Measurements from ENCODE around the gene CERS3. TPM values are rescaled to one million over a fixed set of nuclear protein-coding genes. Genes with fewer than 3 reads are reported as not detected.

Gene CERS3
- polyA plus RNA-seq, 1 experiment = not detected

DNA sequence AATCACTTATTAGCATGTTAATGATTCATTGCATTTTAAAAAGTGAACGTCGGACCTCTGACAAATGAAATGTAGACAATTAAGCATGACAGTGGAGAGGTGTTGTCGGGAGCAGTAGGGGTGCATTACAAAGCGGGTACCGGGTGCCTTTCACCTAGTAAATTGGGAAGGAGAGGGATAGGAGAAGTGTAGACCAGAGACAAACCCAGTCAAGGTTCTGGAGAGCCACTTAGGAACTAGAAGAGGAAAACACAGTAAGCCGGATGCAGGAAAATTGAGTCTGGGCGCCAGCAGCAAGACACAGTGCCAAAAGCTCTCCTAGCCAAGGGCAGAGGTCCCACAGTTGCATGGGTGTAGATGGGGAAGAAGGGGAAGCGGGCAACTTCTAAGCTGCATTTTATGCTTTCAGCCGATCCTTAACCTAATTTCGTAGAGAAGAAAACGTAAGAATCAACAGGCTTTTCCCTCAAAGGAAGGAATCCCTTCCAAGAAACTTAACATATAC lies 3.1 kb upstream of the CERS3 start:
- DNase-seq (ENCODE audit: low read depth) = no peak
- POLR2A ChIA-PET = no interaction called here
- CTCF ChIA-PET = no interaction called here
- no peaks in the 10 kb centered on the region for H3K36me3 ChIP-seq (ENCODE audit: control insufficient read depth, insufficient read depth, low read length)
- no peaks in the 10 kb centered on the region for H3K27me3 ChIP-seq (ENCODE audit: control insufficient read depth, insufficient read depth, low read length)
- H3K4me3 ChIP-seq (ENCODE audit: low read depth, low read length) = no peak overlapping the region
- TF ChIP-seq, protein P1, sequence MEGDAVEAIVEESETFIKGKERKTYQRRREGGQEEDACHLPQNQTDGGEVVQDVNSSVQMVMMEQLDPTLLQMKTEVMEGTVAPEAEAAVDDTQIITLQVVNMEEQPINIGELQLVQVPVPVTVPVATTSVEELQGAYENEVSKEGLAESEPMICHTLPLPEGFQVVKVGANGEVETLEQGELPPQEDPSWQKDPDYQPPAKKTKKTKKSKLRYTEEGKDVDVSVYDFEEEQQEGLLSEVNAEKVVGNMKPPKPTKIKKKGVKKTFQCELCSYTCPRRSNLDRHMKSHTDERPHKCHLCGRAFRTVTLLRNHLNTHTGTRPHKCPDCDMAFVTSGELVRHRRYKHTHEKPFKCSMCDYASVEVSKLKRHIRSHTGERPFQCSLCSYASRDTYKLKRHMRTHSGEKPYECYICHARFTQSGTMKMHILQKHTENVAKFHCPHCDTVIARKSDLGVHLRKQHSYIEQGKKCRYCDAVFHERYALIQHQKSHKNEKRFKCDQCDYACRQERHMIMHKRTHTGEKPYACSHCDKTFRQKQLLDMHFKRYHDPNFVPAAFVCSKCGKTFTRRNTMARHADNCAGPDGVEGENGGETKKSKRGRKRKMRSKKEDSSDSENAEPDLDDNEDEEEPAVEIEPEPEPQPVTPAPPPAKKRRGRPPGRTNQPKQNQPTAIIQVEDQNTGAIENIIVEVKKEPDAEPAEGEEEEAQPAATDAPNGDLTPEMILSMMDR (IDR thresholded peaks at IDR 0.05; ENCODE audit: insufficient read depth, low read depth, low read length) = no peak

DNA sequence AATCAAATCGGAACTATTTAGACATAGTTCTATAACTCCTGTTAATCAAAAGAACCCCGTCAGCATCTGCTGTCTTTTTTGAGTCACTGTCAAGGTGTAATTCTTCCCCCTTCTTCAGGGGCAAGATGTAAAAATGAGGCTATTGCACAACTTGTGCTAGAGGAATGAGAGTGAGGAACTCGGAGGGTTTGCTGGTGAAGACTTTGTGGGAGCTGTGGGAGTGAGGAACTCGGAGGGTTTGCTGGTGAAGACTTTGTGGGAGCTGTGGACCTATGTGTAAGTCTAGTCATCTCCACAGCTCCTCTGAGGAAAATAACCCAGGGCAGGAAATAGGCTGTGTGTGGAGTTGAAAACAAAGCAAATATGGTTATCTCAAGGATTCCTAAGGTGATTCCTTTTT lies 2.5 kb upstream of the CERS3 start:
- no peak overlapping the region for H3K4me3 ChIP-seq (ENCODE audit: low read depth, low read length)
- no peaks in the 10 kb centered on the region for H3K27me3 ChIP-seq (ENCODE audit: control insufficient read depth, insufficient read depth, low read length)
- DNase-seq (ENCODE audit: low read depth) = no peak
- TF ChIP-seq, protein P1 (IDR thresholded peaks at IDR 0.05; ENCODE audit: insufficient read depth, low read depth, low read length) = no peak
- POLR2A ChIA-PET = no interaction called here
- CTCF ChIA-PET = no interaction called here
- H3K36me3 ChIP-seq (ENCODE audit: control insufficient read depth, insufficient read depth, low read length) = no peaks in the 10 kb centered on the region

DNA sequence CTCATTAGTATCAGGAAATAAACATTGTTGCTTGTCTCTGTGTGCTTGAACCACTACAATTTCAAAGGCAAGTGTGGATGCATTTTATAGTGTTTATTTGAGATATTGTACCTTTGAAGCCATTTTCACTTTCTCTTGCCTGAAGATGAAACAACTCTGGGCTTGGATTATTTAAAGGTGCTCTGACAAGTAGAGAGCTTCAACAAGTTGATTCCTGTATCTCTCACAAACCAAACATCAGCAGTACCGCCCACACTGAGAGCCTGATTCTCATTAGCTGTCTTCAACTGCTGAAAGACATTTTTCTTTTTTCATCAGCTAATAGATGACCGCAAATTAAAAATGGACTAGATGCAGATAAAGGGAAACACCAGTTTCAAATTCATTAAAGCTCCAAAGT lies 806 bp upstream of the CERS3 start:
- DNase-seq (ENCODE audit: low read depth) = no peak
- POLR2A ChIA-PET = no interaction called here
- TF ChIP-seq, protein P1 (IDR thresholded peaks at IDR 0.05; ENCODE audit: insufficient read depth, low read depth, low read length) = no peak
- CTCF ChIA-PET = no interaction called here
- Histone ChIP-seq H3K36me3 (ENCODE audit: control insufficient read depth, insufficient read depth, low read length) (no peaks in the 10 kb centered on the region), H3K4me3 (ENCODE audit: low read depth, low read length) (no peak overlapping the region), H3K27me3 (ENCODE audit: control insufficient read depth, insufficient read depth, low read length) (no peaks in the 10 kb centered on the region)

DNA sequence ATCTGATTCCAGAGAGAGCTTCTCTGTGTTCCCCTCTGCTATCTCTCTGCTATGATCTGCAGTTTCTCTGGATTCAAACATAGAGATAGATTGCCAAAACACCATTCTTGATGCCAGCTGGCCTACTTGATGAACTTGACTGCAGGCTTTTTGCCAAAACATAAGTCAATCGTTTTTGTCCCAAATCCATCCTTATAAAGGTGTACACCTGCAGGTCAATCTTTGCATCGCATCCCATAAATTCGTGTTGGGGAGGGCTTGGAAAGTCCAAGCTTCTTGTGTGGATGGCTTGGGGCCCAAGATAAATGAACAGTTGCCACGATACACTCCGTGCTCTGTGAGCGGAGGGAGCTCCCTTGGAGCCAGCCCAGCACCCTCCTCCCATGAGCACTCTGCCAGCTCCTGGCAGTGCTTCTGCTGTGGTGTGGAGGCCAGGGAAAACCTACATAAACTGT lies 2.7 kb downstream of the CERS3 start:
- H3K27me3 ChIP-seq (ENCODE audit: control insufficient read depth, insufficient read depth, low read length) = no peaks in the 10 kb centered on the region
- TF ChIP-seq, protein P1 (IDR thresholded peaks at IDR 0.05; ENCODE audit: insufficient read depth, low read depth, low read length) = no peak
- no peak overlapping the region for H3K4me3 ChIP-seq (ENCODE audit: low read depth, low read length)
- no peaks in the 10 kb centered on the region for H3K36me3 ChIP-seq (ENCODE audit: control insufficient read depth, insufficient read depth, low read length)
- ChIA-PET POLR2A (no interaction called here), CTCF (no interaction called here)
- no peak for DNase-seq (ENCODE audit: low read depth)

DNA sequence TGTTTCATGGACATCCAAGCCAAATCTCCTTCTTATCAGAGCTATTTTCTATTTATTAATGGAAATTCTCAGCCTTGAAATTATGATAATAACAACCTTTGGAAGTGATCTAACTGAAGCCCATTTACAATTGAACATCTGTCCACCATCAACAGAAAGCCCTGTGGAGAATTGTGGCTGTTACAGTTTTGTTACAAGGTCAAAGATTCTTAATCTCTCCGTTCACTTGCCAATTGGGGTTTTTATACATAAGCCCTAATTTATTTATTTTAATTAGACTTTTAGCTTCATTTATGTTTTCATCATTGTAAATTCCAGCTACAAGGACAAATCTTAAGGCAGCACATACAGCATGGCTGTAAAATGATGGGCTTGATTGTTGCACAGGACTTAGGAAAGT lies 3.3 kb downstream of the CERS3 start:
- no peak for DNase-seq (ENCODE audit: low read depth)
- ChIA-PET POLR2A (no interaction called here), CTCF (no interaction called here)
- Histone ChIP-seq H3K36me3 (ENCODE audit: control insufficient read depth, insufficient read depth, low read length) (no peaks in the 10 kb centered on the region), H3K4me3 (ENCODE audit: low read depth, low read length) (no peak overlapping the region), H3K27me3 (ENCODE audit: control insufficient read depth, insufficient read depth, low read length) (no peaks in the 10 kb centered on the region)
- TF ChIP-seq, protein P1 (IDR thresholded peaks at IDR 0.05; ENCODE audit: insufficient read depth, low read depth, low read length) = no peak

Data from BJ (cell line).